ENCODE data around the gene CRAT. TPM values are rescaled to one million over a fixed set of nuclear protein-coding genes. Genes with fewer than 3 reads are reported as not detected.

CRAT gene
- total RNA-seq, 1 donor from 2014 or later = 110 TPM

DNA sequence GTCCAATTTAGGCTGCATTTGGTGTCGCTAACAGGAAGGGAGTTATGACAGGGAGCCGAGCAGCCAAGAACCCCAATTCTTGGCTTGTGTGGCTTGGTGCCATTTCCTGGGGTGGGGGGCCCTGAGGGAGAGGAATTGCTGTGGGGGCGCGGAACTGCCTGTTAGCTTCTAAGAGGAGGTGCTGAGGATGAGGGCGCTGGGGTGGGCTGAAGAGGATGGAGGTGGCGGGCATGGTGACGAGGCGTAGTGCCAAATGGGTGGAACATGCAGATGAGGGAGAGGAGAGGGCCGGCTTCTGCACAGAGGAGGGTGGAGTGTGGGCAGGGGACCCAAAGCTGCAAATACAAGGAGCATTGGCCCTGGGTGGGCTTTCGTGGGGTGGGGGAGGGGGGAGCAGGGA lies 39.5 kb upstream of the CRAT start:
- DNase-seq (ENCODE audit: low spot score in 2 of 2) = no peak
- Histone ChIP-seq H3K27me3 (no peaks in the 10 kb centered on the region), H3K36me3 (peaks cover 11 to 19% of the 10 kb centered on the region in 2 donors), H3K27ac (no peak overlapping the region), H3K4me3 (no peak overlapping the region), H3K4me1 (peaks cover 19 to 24% of the 10 kb centered on the region in 2 donors), H3K9me3 (no peaks in the 10 kb centered on the region)
- TF ChIP-seq, protein P1, sequence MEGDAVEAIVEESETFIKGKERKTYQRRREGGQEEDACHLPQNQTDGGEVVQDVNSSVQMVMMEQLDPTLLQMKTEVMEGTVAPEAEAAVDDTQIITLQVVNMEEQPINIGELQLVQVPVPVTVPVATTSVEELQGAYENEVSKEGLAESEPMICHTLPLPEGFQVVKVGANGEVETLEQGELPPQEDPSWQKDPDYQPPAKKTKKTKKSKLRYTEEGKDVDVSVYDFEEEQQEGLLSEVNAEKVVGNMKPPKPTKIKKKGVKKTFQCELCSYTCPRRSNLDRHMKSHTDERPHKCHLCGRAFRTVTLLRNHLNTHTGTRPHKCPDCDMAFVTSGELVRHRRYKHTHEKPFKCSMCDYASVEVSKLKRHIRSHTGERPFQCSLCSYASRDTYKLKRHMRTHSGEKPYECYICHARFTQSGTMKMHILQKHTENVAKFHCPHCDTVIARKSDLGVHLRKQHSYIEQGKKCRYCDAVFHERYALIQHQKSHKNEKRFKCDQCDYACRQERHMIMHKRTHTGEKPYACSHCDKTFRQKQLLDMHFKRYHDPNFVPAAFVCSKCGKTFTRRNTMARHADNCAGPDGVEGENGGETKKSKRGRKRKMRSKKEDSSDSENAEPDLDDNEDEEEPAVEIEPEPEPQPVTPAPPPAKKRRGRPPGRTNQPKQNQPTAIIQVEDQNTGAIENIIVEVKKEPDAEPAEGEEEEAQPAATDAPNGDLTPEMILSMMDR (IDR thresholded peaks at IDR 0.05) = no peak
- intact Hi-C loops (cut with DNase I) = no loop called here

DNA sequence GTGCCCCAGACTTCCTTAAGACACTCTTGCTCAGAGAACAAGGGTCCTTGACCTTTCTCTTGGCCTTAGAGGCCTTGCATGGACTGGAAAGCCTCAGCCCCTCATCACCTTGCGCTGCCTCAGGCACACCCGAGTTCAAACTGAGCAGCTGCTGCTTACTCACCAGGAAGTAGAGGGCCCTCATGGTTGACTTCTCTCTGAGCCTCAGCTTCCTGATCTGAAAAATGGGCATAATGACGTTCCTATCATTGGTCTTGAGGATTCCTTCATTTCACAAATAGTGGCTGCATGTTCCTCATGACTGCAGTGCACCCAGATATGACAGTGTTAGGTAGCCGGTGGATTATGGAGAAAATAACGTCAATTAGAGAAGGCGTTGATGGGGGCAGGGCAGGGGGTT lies 38.8 kb upstream of the CRAT start:
- Histone ChIP-seq H3K27ac (peak overlapping the region in 1 of 2 donors; percentile 9), H3K27me3 (no peaks in the 10 kb centered on the region), H3K4me1 (peaks cover 19 to 30% of the 10 kb centered on the region in 2 donors), H3K4me3 (no peak overlapping the region), H3K9me3 (no peaks in the 10 kb centered on the region), H3K36me3 (peaks cover 9 to 16% of the 10 kb centered on the region in 2 donors)
- intact Hi-C loops (cut with DNase I) = no loop called here
- TF ChIP-seq, protein P1 (IDR thresholded peaks at IDR 0.05) = no peak
- DNase-seq (ENCODE audit: low spot score in 2 of 2) = no peak

DNA sequence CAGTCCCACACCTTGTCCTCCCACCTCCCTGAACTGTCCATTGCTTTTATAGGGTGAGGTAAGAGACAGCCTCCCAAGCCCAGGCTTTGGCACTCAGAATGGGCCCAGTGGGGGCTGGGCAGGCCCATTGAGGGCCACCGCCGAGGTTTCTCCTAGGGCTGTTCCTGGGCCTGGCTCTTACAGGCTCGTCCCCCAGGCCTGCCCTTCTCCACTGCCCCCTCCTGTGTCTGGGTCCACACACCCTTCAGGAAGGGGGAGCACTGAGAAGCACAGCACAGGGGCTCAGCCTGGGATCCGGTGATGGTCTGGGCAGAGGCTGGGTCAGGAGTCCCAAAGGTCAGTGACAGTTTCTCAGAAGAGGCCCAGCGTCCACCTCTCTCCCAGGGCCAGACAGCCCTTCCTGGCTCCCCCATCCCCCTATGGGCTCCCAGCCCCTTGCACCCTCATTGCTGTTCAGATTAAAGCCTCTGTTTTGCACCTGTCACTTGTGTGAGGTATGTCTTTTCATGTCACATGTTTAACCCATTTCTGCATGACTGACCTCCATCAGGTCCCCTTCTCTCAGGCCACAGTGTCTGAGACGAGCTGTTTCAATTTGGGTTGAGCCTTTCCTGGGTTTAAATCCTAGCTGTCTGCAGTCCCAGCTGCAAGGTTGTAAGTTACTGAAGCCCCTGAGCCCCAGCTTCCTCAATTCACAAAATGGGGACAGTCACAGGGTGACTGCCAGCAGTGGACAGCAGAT lies 38.0 kb upstream of the CRAT start:
- no peaks in the 10 kb centered on the region for H3K27me3 ChIP-seq
- TF ChIP-seq, protein P1 (IDR thresholded peaks at IDR 0.05) = no peak
- H3K4me1 ChIP-seq = peaks cover 24 to 38% of the 10 kb centered on the region in 2 donors
- no peaks in the 10 kb centered on the region for H3K9me3 ChIP-seq
- peak overlapping the region; percentile 98 for H3K27ac ChIP-seq
- intact Hi-C loops (cut with DNase I) = no loop called here
- no peak for DNase-seq (ENCODE audit: low spot score in 2 of 2)
- peaks cover 9 to 16% of the 10 kb centered on the region in 2 donors for H3K36me3 ChIP-seq
- H3K4me3 ChIP-seq = no peak overlapping the region

DNA sequence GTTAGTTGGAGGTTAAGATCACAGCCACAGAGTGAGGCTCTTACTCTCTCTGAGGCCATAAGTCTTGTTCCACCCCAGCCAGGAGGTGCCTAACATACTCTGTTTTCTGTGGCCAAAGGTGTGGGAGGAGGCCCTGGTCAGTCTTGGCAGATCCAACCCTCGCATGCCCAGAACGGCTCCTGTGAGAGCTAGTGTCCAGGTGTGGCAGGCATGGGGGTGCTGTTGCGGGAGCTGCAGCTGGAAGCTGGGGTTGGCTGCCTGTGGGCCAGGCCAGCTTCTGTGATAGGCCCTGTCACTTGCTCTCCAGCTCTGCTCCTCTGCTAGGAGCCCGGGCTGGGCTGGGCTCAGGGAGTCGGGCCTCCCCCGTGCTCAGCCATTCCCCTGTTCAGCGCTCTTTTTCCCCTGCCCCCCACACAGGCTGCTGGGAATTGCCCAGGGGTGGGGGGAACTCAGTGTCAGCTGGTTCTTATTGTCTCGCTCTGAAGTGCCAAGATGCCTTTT lies 35.9 kb upstream of the CRAT start:
- H3K4me3 ChIP-seq = no peak overlapping the region
- peaks cover 9 to 16% of the 10 kb centered on the region in 2 donors for H3K36me3 ChIP-seq
- no peak for DNase-seq (ENCODE audit: low spot score in 2 of 2)

DNA sequence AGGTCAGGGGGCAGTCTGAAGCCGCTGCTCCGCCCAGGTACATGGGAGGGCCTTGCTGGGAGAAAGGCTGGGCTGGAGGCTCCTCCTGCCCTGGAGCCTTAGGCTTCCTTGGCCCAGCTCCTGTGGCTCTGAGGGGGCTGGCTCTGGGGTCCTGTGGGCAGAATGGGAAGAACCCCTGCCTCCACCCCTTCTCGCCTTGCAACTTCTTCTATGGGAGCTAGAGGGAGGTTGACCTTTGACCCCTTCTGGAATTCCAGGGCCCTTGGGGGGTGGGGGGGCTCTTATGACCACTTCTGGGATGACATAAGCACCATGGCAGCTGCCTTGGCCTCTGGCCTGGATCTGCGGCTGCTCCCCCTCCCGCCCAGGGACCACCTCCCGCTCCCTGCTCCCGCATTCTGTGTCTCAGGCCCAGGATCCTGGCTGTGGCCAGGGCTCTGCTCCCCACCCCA lies 35.3 kb upstream of the CRAT start:
- Histone ChIP-seq H3K27me3 (no peaks in the 10 kb centered on the region), H3K9me3 (no peaks in the 10 kb centered on the region), H3K4me3 (no peak overlapping the region), H3K27ac (peak overlapping the region; percentile 98), H3K4me1 (peaks cover 48 to 64% of the 10 kb centered on the region in 2 donors), H3K36me3 (peaks cover 9 to 16% of the 10 kb centered on the region in 2 donors)
- DNase-seq (ENCODE audit: low spot score in 2 of 2) = peak in 1 of 2 donors; percentile 81
- TF ChIP-seq, protein P1 (IDR thresholded peaks at IDR 0.05) = no peak
- intact Hi-C loops (cut with DNase I) = loop anchor here (1.0 kb wide), 1 partner anchor 22 kb away; no protein-coding TSS in a partner anchor

More for the DNA sequence above, 35.9 kb upstream of the CRAT start:
- Histone ChIP-seq H3K9me3 (no peaks in the 10 kb centered on the region), H3K4me1 (peaks cover 41 to 57% of the 10 kb centered on the region in 2 donors), H3K27ac (peak overlapping the region; percentile 98), H3K27me3 (no peaks in the 10 kb centered on the region)
- intact Hi-C loops (cut with DNase I) = loop anchor here (1.0 kb wide), 1 partner anchor 22 kb away; no protein-coding TSS in a partner anchor
- TF ChIP-seq, protein P1 (IDR thresholded peaks at IDR 0.05) = no peak

All from ascending aorta (tissue), 2 donors.